GM10248 (cell line): Measurements from ENCODE around the gene KMT2C.
A peak's percentile ranks its signal among the peaks of the same experiment; 100 is the strongest.

ENCODE experiments used
- CTCF ChIA-PET: fragments of 300-600 bp; sonication (Branson Sonifier 250); formaldehyde crosslinking; extraction: SDS; loops from one replicate; lab custom pipeline; 2021; ENCODE audit warnings: antibody characterized with exemption; lab: Yijun Ruan, JAX
- POLR2A ChIA-PET: fragments of 350-650 bp; sonication (Branson Sonifier 250); formaldehyde crosslinking; extraction: SDS; loops from one replicate; lab custom pipeline; 2020; ENCODE audit warnings: antibody characterized with exemption; lab: Yijun Ruan, JAX
- DNase-seq: peaks from one replicate; pipeline ENCODE4 v3.0.0; 2012; ENCODE audit errors: extremely low spot score
- TF ChIP-seq, protein P1 (sequence below): IDR thresholded peaks from 2 replicates; pipeline ENCODE4 v1.5.1; 2012; ENCODE audit warnings: mild to moderate bottlenecking, low read depth; ENCODE audit errors: extremely low read depth, missing control alignments, control extremely low read depth

The KMT2C gene

DNA sequence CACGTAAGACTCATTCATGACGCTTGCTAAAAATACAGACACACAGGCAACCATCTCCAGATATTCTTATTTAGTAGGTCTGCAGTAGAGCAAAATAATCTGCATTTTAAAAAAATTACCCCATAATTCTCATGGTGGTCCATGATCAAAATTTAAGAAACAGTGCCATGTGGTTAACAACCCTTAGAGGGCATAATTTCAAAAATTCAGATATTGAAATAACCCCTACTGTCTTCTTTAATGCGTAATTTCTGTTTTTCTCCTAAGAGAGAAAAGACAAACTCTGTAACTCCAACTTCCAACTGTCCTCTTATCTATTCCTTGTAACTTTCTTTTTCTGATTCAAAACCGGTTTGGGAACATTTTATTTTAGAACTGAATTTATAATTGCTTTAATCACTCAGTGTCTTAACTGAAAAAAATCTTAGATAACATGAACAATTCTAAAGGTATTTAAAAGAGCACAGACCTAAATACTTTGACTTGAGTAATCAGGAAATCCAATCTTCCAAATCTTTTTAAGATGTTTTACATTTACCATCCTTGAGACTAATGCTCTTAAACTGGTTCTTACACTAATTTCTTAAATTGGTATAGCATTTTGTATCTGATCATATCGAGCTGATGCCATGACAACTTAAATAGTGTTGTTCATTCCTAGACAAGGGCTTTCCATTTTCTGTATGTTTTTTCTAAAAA, 262.3 kb downstream of the KMT2C start:
- TF ChIP-seq, protein P1, sequence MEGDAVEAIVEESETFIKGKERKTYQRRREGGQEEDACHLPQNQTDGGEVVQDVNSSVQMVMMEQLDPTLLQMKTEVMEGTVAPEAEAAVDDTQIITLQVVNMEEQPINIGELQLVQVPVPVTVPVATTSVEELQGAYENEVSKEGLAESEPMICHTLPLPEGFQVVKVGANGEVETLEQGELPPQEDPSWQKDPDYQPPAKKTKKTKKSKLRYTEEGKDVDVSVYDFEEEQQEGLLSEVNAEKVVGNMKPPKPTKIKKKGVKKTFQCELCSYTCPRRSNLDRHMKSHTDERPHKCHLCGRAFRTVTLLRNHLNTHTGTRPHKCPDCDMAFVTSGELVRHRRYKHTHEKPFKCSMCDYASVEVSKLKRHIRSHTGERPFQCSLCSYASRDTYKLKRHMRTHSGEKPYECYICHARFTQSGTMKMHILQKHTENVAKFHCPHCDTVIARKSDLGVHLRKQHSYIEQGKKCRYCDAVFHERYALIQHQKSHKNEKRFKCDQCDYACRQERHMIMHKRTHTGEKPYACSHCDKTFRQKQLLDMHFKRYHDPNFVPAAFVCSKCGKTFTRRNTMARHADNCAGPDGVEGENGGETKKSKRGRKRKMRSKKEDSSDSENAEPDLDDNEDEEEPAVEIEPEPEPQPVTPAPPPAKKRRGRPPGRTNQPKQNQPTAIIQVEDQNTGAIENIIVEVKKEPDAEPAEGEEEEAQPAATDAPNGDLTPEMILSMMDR = no peak
- POLR2A ChIA-PET = no interaction called here
- CTCF ChIA-PET = interaction anchor here (1.3 kb wide), 1 partner anchor 12 kb away, joined by 3 read pairs; no protein-coding TSS in a partner anchor
- no peak for DNase-seq

DNA sequence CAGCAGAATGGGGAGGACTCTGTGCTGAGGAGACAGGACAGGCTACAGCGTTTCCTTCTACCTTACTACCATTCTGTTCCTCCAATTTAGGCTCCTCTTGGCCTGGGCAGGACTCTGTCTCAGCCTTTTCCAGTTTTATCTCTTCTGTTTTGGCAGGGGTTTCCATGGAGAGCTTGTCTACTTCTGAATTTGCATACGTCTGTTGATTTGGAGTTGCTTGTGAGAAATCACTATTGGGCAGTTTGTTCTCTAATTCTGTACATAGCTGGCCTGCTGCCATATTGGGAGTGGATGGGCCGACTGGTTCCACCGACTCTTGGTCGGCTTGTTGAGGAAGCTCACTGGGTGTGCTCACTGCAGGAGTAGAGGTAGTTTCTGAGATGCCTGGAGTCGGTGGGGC, 273.5 kb downstream of the KMT2C start:
- ChIA-PET CTCF (interaction anchor here (1.2 to 1.5 kb wide), 2 partner anchors 9 to 230 kb away, joined by 3 read pairs; no protein-coding TSS in a partner anchor), POLR2A (interaction anchor here (0.5 kb wide), 1 partner anchor 448 kb away, joined by 7 read pairs; no protein-coding TSS in a partner anchor)
- DNase-seq = no peak
- TF ChIP-seq, protein P1 = no peak

DNA sequence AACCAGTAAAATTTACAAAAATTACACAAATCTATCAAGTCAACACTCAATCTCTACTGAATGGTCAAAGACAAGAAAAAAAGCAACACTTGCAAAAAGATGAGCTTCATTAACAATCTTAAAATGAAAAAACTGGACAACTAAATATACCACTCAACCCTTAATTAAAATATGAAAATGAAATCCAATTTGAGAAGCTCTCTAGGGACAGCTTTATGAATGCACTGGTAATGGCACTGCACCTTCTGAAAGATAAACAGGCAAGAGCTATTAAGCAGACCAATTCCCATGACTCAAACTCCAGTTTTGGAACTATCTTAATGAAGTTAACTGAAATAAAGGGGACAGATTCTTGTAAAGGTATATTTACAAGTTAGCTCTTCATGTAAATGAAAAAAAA, 274.6 kb downstream of the KMT2C start:
- no peak for DNase-seq
- TF ChIP-seq, protein P1 = no peak
- CTCF ChIA-PET = interaction anchor here (1.1 kb wide), 2 partner anchors 13 to 16 kb away, joined by 3 to 4 read pairs; no protein-coding TSS in a partner anchor
- POLR2A ChIA-PET = no interaction called here

DNA sequence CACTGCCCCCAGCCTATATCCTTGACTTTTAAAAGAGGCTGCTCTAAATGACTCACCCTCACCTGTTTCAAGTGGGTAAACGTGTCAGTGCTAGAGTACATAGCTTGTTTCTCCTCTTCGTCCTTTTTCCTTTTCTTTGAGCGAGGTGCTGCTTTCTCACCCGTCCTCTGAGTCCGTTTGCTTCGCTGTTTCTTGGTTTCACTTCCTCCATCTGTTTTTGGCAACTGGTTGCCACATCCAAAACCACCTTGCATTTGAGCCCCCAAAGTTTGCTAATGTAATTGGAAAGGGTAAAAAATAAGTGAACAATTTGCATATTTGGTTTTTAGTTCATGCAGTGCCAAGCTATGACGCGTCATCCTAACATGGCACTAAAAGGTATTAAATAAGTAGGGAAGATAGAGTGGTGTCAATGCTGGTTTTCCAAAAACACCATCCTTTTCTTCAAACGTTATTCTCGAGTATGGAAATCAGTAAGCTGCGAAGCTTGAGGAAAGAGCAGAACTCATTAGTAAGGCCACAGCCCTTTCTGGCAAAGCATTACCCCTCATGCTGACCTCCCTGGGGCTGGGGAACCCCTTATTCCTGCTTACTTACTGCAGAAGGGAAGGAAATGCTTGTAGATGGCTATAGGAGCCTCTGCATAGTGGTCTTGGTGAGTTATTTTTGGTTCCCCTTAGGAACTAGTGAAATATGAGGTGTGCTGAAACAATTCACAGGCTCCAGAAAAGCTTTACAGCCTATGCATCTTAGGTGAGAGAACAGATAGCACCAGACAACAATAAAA, 276.8 kb downstream of the KMT2C start:
- CTCF ChIA-PET = interaction anchor here (1.1 to 2.7 kb wide), 2 partner anchors 12 to 25 kb away, joined by 3 to 19 read pairs; no protein-coding TSS in a partner anchor
- DNase-seq = peak; percentile 70
- POLR2A ChIA-PET = interaction anchor here (0.6 kb wide), 1 partner anchor 67 kb away, joined by 4 read pairs; no protein-coding TSS in a partner anchor
- TF ChIP-seq, protein P1 = no peak

DNA sequence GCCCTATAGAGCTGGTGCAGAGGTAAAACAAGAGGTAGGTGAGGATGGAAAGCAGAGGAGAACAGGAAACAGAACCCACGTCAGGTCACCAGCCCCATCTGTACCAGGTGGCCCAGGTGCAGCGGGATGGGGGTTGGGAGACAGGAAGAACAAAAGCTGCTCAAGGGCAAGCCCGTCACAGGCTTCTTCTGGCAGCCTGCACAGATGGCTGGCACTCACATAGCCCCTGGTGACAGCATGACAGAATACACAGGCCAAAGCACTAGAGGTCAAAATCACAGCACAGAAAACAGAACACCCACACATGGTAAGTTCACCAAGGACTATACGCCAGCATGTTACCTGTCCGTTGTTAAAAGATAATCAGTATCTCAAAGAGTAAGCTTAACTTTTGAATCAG, 283.5 kb downstream of the KMT2C start:
- TF ChIP-seq, protein P1 = no peak

DNA sequence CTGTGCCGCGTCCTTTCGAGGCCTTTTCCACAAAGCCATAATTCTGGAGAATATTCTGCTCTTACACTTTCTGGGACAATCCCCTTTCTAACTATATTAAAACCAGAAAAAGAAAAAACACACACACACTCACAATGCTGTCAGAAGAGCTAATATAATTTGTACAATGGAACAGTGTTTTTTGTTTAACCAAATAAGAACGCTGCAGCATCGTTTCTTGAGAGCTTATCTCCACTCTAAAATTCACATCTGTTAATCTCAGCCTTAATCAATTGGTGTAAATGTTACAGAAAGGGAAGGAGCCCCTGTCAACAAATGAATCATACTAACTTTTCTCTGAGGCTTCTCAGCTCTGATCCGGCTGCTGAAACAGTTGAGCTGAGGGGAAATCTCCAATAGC, 286.4 kb downstream of the KMT2C start:
- ChIA-PET POLR2A (no interaction called here), CTCF (interaction anchor here (0.9 to 4.7 kb wide), 9 partner anchors 9 to 40 kb away, joined by 3 to 19 read pairs (median 3); no protein-coding TSS in a partner anchor)
- DNase-seq = no peak
- TF ChIP-seq, protein P1 = no peak

More for the DNA sequence above, 283.5 kb downstream of the KMT2C start:
- DNase-seq = no peak
- CTCF ChIA-PET = interaction anchor here (1.2 to 1.4 kb wide), 2 partner anchors 9 to 17 kb away, joined by 3 to 5 read pairs; no protein-coding TSS in a partner anchor
- POLR2A ChIA-PET = no interaction called here
